GM21528 (cell line): ENCODE results near the gene SLC16A10.
"Not testable (repeated sequence)": the region's sequence is repeated elsewhere in the genome, so short reads cannot be mapped to it uniquely, and the experiment has no call there.

Source experiments
- ATAC-seq: cut with Tn5 transposase; IDR thresholded peaks from one replicate; pipeline ENCODE4 v1.9.1; 2021; ENCODE audit warnings: mild to moderate bottlenecking, moderate library complexity; ENCODE audit not compliant: unreplicated experiment, low FRiP score

The SLC16A10 gene

GRCh38 chr6:111250791-111251354 lies 163.6 kb downstream of the SLC16A10 start:
- ATAC-seq: no peak

DNA sequence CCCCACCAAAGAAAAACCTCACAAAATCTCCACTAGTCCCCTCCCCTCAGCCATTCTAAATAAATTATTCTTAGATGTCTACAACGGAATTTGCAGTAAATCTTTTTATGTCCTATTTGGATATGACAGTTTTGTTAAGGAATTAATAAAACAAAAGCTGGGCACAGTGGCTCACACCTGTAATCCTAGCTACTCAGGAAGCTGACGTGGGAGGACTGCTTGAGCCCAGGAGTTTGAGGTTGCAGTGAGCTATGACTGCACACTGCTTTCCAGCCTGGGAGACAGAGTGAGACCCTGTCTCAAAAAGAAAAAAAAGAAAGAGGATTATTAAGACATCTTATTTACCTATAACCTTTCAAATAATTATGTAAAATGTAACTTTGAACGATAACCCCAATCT lies 165.4 kb downstream of the SLC16A10 start:
- no peak for ATAC-seq

DNA sequence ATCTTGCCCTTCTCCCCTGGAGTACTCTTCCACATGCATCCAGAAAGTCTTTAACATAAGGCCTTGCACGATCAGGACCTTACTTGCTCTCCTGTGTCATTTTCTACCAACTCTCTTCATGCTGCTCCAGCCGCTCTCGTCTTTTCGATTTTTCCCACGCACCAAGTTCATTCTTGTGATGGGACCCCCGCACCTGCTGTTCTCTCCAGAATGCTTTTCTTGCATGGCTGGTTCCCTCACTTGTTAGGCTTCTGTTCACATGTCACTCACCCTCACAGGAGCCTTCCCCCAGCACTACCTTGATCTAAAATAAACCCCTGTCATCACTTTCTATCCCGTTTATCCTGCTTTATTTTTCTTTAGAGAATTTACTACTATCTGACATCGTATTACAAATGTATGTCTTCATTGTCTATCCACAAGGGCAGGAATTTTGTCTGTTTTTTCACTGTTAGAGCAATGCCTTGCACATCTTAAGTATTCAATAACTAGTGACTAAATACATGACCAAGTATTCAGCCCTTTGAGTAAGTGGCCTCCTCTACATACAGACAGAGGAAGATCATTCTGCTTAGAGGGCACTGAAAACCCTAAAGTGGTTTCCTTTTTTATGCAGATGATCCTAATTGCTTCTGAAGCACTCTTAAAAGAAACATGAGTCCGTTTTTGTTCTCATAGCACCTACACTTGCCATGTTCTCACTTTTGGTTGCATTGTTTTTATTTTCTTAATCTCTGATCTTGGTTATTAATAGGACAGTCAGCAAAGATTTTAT lies 166.9 kb downstream of the SLC16A10 start:
- no peak for ATAC-seq

DNA sequence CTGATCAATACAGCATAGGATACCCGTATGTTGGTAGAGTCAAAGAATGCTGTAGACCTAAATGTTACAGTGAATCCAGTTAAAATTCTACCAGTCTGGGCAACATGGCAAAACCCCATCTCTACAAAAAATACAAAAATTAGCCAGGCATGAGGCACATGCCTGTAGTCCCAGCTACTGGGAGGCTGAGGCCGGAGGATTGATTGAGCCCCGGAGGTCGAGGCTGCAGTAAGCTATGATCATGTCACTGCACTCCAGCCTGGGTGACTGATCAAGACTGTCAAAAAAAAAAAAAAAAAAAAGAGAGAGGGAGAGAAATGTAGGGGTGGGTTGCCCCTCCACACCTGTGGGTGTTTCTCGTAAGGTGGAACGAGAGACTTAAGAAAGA lies 167.5 kb downstream of the SLC16A10 start:
- no peak for ATAC-seq

GRCh38 chr6:111255838-111256237 lies 168.5 kb downstream of the SLC16A10 start:
- not testable (repeated sequence) for ATAC-seq

DNA sequence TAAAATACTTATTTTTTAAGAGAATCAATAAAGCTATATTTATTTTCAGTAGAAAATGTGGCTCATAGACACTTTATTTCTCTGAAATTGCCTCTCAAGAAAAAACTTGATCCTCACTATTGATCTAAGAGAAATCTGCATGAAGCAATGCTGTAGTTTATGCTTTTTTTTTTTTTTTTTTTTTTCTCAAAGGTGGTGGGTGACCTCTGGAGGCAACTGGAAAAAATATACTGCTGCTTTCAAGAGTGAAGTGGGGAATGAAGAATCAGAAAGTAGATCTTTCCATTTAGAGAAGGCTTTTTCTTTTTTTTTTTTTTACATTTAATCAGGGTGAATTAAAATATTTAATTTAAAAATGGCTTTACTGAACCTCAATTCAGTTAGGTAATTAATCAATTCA lies 169.3 kb downstream of the SLC16A10 start:
- ATAC-seq: no peak

DNA sequence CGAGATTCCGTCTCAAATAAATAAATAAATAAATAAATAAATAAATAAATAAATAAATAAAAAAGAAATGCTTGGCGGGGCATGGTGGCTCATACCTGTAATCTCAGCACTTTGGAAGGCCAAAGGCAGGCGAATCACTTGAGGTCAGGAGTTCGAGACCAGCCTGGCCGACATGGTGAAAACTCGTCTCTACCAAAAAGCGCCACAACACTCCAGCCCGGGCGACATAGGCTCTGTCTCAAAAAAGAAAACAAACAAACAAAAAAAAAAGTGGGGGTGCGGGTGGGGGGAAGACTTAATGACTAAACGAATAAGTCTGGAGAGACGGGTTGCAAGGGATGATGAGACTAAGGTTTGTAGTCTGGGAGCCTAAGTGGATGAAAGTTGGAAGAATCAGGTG lies 170.7 kb downstream of the SLC16A10 start:
- no peak for ATAC-seq

- ATAC-seq: no peak
Observed at GRCh38 chr6:111258615-111259088, 171.3 kb downstream of the SLC16A10 start.

- ATAC-seq: peak; percentile 99
Observed at GRCh38 chr6:111259089-111259831, 172.0 kb downstream of the SLC16A10 start.

DNA sequence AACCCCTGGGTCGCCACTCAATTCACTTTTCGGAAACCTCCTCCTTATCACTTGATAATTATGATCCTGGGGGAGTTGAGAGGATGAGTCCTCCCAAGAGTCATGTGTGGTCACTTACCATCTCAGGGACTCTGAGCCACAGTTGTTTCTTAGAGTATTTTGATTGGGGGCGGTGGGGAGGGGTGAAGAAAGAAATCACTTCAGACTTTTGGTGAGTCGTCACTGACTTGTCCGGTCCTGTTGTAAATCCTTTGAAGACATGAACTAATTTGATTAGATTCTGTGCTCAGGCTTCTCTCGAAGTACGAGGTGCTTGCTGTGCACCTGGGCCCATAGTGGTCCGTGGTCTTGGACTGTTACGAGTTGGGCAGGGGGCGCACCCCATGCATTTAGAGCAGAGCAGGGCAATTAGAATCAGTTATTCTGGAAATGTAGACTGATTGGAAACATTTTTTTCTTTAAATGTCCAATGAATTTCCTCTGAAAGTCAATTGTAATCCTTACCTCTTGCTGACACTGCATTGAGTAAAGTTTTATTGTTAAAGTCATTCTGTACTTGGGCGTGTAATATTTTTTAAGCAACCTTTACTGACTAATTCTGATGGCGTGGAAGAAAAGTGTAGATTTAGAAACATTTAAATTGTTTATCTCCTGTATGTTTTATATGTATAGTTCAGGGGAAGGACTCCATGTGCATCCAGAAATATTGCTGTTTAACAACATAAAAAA lies 173.4 kb downstream of the SLC16A10 start:
- no peak for ATAC-seq

- ATAC-seq: no peak
Observed at GRCh38 chr6:111263837-111264236, 176.5 kb downstream of the SLC16A10 start.

DNA sequence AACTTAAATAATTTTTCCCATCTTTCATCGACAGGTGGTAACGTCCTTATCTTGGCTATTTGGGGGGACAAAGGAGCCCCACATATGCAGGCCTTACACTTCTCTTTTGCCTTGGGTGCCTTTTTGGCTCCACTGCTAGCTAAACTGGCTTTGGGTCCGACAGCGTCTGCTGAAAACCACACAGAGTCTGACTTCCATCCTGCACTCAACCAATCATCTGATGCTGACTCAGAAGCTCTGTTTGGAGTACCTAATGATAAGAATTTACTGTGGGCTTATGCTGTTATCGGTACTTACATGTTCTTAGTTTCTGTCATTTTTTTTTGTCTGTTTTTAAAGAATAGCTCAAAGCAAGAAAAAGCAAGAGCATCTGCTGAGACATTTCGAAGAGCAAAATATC lies 178.5 kb downstream of the SLC16A10 start:
- ATAC-seq: no peak

GRCh38 chr6:111266276-111266675 lies 179.0 kb downstream of the SLC16A10 start:
- no peak for ATAC-seq

DNA sequence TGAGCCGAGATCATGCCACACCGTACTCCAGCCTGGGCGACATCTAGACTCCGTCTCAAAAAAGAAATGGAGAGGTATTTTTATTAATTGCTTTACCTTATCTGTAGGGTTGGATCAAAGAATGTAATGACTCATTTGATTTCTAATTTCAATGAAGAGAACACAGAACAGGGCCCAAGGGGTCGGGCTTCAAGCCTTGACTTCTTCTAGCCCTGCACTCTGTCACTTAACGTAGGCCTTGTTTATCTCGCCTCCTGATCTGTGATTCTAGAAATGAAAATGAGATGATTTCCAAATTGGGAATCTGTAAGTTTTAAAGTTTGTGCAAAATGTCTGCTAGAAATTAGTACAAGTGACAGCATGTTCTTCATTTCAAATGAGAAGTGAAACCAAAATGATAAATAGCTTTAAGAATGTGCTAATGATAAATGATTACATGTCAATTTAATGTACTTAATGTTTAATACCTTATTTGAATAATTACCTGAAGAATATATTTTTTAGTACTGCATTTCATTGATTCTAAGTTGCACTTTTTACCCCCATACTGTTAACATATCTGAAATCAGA lies 180.5 kb downstream of the SLC16A10 start:
- ATAC-seq: no peak

GRCh38 chr6:111269401-111269970 lies 182.2 kb downstream of the SLC16A10 start:
- ATAC-seq: no peak

- ATAC-seq: no peak
Observed at GRCh38 chr6:111270121-111270520, 182.8 kb downstream of the SLC16A10 start.

GRCh38 chr6:111274593-111275217 lies 187.4 kb downstream of the SLC16A10 start:
- no peak for ATAC-seq

DNA sequence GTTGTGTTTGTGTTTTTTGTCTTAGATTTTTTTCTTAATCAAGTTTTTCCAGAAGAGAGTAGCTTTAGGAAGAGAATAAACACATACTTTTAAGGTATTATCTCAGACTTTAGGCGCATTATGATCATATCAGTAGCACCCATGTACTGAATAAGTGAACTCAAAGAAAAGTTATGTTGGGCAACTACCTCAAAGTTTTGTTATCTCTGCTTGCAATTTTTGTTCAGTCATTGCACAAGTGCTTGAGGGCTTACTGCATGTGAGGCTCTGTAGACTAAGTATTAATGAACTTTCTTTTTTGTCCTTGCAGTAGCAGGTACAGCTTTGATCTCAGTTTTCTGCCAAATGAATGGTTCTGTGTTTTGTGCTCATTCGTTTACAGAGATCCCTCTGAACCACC lies 189.0 kb downstream of the SLC16A10 start:
- no peak for ATAC-seq

DNA sequence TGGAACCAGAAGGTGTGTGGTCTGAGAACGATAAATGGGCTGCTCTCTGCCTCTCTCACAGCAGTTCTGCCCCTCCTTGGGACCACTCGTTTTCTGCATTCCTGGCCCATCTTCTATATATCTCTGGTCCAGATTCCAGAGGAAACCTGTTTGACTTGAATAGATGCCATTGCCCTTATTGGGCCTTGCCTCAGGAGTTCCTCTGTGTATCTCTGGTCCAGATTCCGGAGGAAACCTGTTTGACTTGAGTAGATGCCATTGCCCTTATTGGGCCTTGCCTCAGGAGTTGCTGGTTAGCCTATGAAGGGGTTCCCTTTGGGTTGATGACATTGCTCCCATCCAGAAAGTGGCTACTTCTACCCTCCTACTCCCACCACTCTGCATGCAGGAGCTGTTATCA lies 189.4 kb downstream of the SLC16A10 start:
- ATAC-seq: no peak

DNA sequence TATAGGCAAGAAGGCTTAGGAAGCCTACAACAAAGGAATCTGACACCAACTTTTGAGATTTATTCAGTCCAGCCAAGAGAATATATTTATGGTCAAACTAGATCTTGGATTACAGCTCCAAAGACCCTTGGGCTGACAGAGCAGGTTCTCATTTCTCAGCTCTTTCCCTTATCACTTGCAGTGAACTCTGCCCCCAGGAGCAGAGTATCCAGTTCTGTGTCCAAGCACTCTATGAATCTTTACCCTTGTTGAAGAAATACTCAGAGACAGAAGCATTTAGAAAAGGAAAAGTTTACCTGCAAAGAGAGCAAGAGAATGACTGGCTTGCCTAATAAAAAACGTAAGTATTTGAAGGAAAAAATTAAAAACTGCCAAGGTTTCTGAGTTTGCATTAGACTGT lies 190.5 kb downstream of the SLC16A10 start:
- ATAC-seq: no peak
